HG03175 (cell line): ENCODE results near the gene ARHGAP19.

Experiments
- ATAC-seq: cut with Tn5 transposase; IDR thresholded peaks from one replicate; pipeline ENCODE4 v1.9.1; 2021; ENCODE audit warnings: mild to moderate bottlenecking, moderate library complexity; ENCODE audit not compliant: unreplicated experiment

Gene ARHGAP19

GRCh38 chr10:97230146-97230545 is 62.3 kb downstream of the ARHGAP19 start:
- no peak for ATAC-seq

- ATAC-seq = no peak
Measured at GRCh38 chr10:97229322-97230015, 63.0 kb downstream of the ARHGAP19 start.

DNA sequence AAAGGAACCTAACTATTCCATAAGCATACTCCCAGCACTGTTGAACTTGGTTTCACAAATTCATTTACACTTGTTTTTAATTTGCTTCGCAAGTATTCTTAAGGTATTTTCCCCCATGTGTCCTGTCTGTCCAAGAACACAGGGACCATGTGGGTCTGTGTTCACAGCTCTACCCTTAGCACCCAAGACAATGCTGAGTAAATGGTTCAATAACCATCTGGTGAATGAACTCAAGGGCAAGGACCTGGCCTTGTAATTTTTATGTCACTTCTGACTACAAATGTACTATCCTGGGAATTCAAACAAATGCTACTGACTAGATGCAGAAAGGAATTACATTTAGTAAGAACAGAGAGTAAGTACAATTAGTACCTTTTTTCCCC is 63.7 kb downstream of the ARHGAP19 start:
- no peak for ATAC-seq

GRCh38 chr10:97228130-97228774 is 64.2 kb downstream of the ARHGAP19 start:
- no peak for ATAC-seq

GRCh38 chr10:97226398-97226797 is 66.0 kb downstream of the ARHGAP19 start:
- ATAC-seq = no peak

- no peak for ATAC-seq
Measured at GRCh38 chr10:97224483-97225435, 67.7 kb downstream of the ARHGAP19 start.

- no peak for ATAC-seq
Measured at GRCh38 chr10:97222326-97222961, 70.0 kb downstream of the ARHGAP19 start.

DNA sequence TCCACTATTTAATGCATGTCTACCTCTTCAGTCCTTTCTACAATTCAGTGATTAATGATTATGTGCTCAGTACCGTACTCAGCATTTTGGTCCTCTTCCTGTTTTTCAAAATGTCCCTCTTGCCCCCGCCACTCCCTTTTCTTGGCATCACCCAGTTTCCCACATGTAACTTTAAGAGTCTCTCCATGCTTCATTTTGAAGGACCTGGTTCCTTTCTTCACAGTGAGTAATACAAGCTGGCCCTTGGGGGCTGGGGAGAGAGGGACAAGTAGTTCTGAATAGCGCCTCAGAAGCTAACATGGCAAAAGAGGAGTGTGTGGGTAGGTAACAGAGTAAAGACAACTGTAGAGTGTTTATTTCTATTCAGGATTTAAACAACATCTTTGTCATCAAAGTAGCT is 72.1 kb downstream of the ARHGAP19 start:
- no peak for ATAC-seq

DNA sequence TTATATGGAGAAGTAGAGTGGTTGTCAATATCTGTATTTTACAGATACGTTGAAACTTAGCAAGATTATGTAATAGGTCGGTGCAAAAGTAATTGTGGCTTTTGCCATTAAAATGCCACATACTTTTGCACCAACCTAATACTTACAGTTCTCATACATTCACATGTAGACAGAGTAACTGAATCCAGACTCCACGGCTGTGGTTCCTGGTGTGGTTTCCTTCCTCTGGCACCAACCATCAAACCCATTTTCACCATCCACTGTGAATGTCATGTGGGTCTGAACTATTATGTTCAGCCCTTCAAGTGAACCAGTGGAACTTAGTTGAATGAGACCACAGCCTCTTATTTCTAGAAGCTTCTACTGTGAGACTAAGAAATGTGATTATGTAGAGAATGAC is 75.1 kb downstream of the ARHGAP19 start:
- ATAC-seq = no peak

DNA sequence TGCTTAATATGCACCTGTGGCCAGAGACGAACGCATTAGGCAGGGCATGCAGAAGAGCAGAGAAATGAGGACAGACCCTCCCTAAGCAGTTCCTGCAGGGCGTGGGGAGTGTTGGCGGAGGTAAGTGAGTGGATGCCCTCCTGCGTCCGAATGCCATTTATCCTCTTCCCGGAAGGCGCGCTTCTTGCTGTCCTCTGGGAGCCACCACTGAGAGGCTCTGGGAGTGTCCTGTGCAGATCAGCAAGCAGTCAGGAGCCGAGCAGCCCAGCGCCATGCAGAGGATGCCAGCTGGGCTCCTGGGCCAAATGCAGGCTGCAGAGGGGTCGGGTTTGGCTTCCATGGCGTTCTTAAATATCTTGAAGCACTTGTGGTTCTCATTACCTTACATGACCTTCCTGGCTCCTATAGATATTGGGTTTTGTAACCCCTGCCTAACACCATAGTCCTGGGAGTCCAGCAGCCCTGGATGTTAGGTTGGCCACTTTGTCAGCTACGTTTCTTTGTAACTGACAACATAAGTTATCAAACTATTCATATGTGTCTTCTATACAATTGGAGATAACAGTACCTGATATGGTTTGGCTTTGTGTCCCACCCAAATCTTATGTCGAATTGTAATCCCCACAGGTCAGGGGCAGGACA is 76.7 kb downstream of the ARHGAP19 start:
- no peak for ATAC-seq

GRCh38 chr10:97213431-97213830 is 79.0 kb downstream of the ARHGAP19 start:
- ATAC-seq = no peak

- no peak for ATAC-seq
Measured at GRCh38 chr10:97211229-97211628, 81.2 kb downstream of the ARHGAP19 start.

DNA sequence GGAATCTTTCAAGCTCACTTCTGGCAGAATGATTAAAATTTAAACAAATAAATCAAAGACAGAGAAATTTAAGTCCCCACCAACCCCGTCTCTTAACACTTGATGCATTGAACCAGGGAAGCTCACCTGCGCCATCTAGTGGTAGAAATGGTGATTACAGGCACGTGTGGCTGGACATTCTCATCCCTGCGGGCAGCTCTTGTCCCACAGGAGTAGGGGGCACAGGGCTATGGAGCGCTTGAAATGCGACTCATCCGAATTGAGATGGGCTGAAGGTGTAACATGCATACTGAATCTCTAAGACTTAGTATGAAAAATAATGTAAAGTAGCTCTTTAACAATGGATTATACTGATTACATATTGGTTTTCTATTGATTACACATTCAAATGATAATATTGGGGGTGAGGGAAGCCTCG is 81.9 kb downstream of the ARHGAP19 start:
- ATAC-seq = no peak

- ATAC-seq = no peak
Measured at GRCh38 chr10:97207756-97208346, 84.6 kb downstream of the ARHGAP19 start.

DNA sequence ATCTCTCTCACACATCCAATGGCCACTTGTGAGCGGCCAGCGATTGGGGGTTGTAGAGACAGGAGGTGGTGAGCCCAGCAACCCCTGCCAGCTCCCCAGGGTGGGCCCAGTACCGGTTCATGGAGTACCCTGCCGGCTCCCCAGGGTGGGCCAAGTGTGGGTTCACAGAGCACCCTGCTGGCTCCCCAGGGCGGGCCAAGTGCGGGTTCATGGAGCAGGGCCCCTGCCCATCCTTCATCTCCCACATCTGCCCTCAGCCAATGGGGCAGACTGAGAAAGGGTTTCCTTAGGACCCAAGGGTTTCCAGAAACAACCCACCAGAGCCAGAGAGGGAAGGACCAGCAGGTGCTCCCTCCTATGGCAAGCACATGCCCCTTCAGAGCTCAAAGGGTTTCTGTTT is 85.3 kb downstream of the ARHGAP19 start:
- no peak for ATAC-seq

- no peak for ATAC-seq
Measured at GRCh38 chr10:97204826-97205679, 87.4 kb downstream of the ARHGAP19 start.

DNA sequence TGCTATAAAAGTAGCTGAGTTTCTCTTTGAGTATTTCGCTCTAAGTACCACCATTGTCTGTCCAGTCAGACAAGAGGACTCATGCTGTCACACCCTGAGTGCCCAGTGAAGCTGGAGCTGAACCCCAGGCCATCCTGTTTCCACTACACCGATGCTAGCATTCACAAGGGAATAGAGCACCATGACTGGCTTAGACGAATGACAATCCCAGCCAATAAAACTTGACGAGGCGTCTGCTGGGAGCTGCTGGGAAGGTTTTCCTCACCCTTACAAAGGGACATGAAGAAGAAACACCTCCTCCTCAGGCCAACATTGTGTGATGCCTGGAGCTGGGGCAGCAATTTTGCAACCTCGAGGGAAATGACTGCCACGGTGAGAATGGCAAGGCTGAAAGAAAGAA is 89.2 kb downstream of the ARHGAP19 start:
- ATAC-seq = no peak

- no peak for ATAC-seq
Measured at GRCh38 chr10:97200616-97201015, 91.8 kb downstream of the ARHGAP19 start.

GRCh38 chr10:97199152-97199551 is 93.3 kb downstream of the ARHGAP19 start:
- no peak for ATAC-seq
